Sigmoid colon (tissue), 4 donors: ENCODE results near the gene SPTBN4.

Source experiments
- CTCF ChIP-seq, 4 experiments: fragments of 450-650 bp in 3 of 4; fragments of 200-600 bp in 1 of 4; IDR thresholded peaks; one replicate each; pipeline ENCODE4 v1.5.1; 2016 to 2019; ENCODE audit warnings: antibody characterized with exemption in 4 of 4, mild to moderate bottlenecking in 3 of 4, moderate library complexity in 2 of 4
- POLR2A ChIP-seq, 2 donors: fragments of 450-650 bp; IDR thresholded peaks; one replicate each; pipeline ENCODE4 v1.6.1; 2016; ENCODE audit warnings: antibody characterized with exemption in 2 of 2, mild to moderate bottlenecking in 2 of 2, moderate library complexity in 2 of 2
- POLR2AphosphoS5 ChIP-seq, 4 donors: sonication (generic); formaldehyde crosslinking; IDR thresholded peaks; one replicate each; pipeline ENCODE4 v1.6.1; 2017; ENCODE audit warnings: antibody characterized with exemption in 4 of 4

- TF ChIP-seq CTCF (IDR thresholded peaks at IDR 0.05) (no peak), POLR2A (IDR thresholded peaks at IDR 0.05) (no peak), POLR2AphosphoS5 (IDR thresholded peaks at IDR 0.05) (no peak)
Observed at GRCh38 chr19:40625406-40626120, 158.8 kb downstream of the SPTBN4 start.
